ENCODE data around the gene GPRC6A.
A peak's percentile ranks its signal among the peaks of the same experiment; 100 is the strongest.

Gene GPRC6A

GRCh38 chr6:116773886-116774285 lies 55.0 kb downstream of the GPRC6A start:
- DNase-seq: no peak

GRCh38 chr6:116772450-116772849 lies 56.4 kb downstream of the GPRC6A start:
- DNase-seq: no peak

GRCh38 chr6:116767715-116768114 lies 61.2 kb downstream of the GPRC6A start:
- DNase-seq: no peak

- DNase-seq: no peak
Observed at GRCh38 chr6:116766506-116767176, 62.2 kb downstream of the GPRC6A start.

- no peak for DNase-seq
Observed at GRCh38 chr6:116764961-116765841, 63.7 kb downstream of the GPRC6A start, which contains the start of gene FAM162B. Gene FAM162B (minus strand): TSS chr6:116765719. CDS start chr6:116765576, 143 bp downstream.

GRCh38 chr6:116764629-116764960 lies 64.3 kb downstream of the GPRC6A start:
- DNase-seq: no peak

GRCh38 chr6:116763906-116764628 lies 64.8 kb downstream of the GPRC6A start:
- DNase-seq: no peak

- no peak for DNase-seq
Observed at GRCh38 chr6:116763048-116763447, 65.8 kb downstream of the GPRC6A start.

GRCh38 chr6:116762235-116762634 lies 66.6 kb downstream of the GPRC6A start:
- no peak for DNase-seq

- DNase-seq: peak; percentile 12
Observed at GRCh38 chr6:116761779-116762178, 67.1 kb downstream of the GPRC6A start.

GRCh38 chr6:116745176-116745575 lies 83.7 kb downstream of the GPRC6A start:
- no peak for DNase-seq
